Mucosa of gallbladder (tissue), 1 donor: ENCODE data around the gene TMEM196. TPM values are rescaled to one million over a fixed set of nuclear protein-coding genes. Genes with fewer than 3 reads are reported as not detected.

Experiments
- DNase-seq: peaks from one replicate; pipeline ENCODE4 v3.0.0-alpha.2; 2020; ENCODE audit warnings: low spot score
- total RNA-seq: library from RNA; stranded (reverse); gene quantifications from one replicate; pipeline ENCODE4 v1.2.1, GENCODE V29; 2021
- donor health status: DM: no; HTN: no; CAD: no.

Gene TMEM196
- total RNA-seq = not detected

DNA sequence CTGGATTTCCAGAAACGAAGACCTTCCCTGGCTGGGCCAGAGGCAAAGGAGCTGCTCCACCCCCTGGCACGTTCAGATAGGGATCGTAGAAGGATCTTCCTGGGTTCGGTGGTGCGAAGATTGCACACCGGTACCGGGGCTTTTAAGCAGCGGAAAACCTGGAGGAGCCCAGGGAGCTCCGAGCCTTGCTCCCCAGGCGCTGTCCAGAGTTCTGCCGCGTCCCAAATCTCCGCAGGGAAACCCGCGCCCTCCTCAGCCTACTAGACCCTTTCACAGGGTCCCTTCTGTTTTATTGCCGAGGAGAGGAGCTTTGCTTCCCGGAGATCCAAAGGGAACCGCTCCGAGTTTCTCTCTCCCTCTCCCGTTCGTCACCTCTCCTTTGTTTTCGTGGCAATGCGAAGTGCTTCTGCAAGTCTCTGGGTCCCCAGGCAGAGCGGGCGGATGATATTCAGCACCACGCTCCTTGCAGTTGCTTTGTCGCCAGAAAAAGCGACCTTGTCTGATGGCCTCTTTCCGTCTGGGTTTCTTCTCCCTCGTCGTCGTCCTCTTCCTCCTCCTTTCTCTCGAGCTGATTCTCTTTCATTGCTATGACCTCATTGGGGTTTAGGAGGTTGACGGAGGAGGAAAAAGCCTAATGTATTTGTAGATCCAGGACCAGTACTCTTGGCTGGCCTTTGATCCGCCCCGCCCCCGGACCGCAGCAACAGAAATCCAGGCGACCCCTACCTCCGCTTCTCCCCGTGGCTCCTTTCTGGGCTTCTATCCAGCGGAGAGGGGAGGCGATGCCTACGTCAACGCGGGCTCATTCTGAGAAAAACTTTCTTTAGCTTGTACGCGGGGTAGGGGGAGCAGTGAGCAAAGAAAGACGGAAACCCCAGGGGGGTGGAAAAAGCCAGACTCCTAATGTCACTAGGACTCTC is at the start of gene TMEM196:
Gene TMEM196, minus strand, starts transcription at position 777 of the 920 bp plus-strand sequence. CDS start 921 bp downstream, outside the sequence.
- peak; percentile 20 for DNase-seq

DNA sequence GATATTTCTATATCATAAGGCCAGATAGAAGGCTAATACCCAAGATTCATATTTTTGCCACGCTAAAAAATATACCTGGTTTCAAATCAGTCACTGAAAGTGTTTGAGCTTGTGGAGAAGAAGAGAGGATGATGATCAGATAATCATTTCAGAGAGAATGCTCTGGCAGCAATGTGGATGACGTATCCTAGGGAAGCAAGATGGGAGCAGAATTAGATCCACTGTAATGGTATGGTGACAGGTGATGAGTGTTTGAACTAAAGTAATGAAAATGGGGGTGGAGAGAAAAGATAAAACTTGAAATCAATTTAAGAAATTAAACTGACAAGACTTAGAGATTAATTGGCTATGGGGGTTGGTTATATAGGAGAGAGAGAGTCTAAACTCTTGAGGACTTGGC is 42.7 kb upstream of the TMEM196 start:
- no peak for DNase-seq

DNA sequence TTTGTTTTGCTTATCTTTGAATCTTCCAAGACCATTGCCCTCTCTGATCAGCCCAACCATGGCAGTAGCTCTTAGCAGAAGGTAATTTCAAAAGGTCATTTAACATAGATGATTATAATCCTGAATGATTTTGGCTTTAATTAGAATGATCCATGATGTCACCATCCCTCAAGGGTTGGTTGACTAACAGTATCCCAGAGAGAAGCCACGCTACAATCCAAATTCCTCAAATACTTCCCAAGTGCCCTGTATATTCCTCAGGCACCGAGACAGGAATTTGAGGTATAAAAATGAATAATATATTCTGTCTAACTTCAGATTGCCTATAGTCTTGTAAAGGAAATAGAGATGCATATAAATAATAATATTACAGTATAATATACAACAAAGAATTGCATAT is 42.1 kb upstream of the TMEM196 start:
- no peak for DNase-seq

DNA sequence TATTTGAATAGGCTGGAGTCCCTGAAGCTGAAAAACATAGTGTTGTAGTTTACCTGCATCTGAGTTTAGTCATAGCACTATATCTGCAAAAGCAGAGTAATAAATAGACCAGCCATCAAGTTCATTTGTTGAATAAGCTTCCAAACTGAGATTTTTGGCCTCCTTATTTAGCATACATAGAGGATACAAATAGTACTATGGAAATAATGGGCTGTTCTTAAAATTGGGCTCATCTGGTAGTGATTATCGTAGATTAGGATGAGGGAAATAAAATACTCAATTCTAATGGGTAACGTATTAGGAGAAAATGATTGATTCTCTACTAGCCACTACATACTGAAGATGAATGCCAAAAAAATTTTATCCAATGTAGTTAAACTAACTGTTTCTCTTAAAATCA is 41.4 kb upstream of the TMEM196 start:
- DNase-seq = no peak

DNA sequence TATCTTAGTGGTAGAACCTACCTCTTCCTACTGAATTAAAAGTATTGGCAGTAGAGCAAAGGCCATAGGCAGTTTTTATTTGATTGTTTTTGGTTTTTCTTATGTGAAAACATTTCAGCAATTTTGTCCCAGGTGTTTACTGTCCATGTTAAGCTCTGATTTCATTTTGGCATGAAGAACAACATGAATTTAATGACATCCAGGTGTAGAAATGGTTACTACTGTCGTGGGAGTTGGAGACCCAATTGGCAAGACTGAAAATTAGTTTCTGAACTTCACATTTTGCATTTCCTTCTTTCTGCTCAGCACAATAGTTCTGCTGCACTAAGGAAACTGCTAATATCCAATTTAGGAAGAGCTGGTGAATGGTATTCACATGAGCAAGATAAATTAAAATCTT is 38.0 kb upstream of the TMEM196 start:
- no peak for DNase-seq

DNA sequence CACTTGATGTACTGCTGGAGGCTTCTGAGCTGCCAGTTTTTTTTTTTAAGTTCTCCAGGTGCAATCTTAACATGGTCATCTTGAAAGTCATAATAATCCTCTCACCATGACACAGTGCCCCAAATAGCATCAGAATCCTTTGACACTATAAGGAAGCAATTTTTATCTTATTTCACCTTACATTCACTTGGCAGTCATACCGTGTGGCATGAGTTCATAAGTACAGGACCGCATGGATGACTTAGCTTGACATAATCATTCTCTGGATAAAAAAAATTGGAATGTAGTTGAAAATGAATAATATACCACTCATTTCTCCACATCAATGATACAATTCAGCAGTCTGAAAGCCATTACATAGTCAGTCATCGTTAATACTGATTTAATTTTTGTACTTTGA is 25.6 kb upstream of the TMEM196 start:
- no peak for DNase-seq

DNA sequence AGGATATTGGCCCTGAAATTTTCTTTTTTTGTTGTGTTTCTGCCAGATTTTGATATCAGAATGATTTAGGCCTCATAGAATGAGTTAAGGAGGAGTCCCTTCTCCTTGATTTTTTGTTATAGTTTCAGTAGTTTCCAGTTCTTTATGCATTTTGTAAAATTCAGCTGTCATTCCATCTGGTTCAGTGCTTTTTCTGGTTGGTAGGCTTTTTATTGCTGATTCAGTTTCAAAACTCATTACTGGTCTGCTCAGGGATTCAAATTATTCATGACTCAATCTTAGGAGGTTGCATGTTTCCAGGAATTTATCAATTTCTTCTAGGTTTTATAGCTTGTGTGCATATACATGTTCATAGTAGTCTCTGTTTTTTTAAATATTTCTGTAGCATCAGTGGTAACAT is 10.1 kb upstream of the TMEM196 start:
- DNase-seq = no peak

DNA sequence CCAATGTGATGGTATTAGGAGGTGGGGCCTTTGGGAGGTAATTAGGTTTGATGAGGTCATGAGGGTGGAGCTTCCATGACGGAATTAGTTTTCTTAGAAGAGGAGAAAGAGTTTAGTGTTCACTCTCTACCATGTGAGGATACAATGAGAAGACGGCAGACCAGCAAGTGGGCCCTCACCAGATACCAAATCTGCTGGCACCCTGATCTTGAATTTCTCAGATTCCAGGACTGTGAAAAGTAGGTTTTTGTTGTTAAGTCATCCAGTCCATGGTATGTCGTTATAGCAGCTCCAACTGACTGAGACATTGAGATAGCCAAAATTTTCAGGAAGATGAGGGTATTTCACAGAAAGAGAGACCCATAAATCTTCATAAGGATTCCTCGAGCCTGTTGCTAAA is 3.6 kb upstream of the TMEM196 start:
- no peak for DNase-seq

DNA sequence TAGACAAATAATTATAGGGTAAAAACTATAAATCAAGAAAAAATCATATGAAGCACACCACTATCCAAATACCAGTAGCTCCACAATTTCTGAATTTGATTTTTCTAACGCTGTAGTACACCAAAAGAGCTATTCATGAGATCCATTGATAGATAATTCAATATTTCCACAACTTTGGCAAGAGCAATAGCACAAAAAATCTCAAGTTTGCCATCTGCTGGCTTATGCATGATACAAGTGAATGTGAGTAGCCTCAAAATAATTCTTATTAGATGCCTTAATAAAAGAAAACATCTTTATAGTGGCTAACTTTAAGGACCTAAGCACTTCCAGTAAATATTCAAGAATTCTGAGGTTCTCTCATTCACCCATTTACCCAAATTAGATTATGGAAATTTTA is 2.2 kb upstream of the TMEM196 start:
- DNase-seq = no peak

DNA sequence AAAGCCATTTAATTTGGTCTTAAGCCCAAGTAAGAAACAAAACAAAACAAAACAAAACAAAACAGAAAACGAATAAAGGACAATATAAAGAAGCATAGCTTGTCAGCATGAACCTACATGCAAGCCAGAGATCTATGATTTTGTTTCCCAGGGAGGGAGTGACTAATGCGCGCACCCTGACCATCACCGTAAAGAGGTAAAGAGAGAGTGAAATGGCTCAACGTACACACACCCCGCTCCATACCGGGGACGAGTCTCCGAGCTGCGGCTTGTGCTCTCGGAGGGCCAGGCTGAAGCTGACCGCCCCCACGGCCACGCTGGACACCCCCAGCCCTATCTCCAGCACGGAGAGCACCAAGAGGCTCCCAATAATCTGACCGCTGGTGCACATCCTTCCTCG is 1.1 kb downstream of the TMEM196 start:
- no peak for DNase-seq

DNA sequence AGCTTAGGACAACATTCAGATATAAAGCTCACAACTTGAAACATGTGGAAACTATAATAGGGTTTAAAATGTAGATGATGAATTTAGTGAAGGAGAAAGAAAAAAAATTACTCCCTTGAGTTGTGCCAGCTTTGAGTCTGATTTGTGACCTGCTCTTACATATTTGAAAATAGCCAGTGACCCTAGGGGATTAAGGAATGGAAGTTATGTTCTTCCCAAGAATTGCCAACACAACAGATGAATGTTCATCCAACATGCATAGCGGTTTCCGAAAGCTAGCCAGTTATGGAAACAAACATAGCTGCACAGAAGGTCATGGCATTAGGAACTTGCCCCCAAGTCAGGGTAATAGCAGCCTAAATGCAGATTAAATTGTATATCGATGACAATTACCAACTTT is 10.8 kb downstream of the TMEM196 start:
- no peak for DNase-seq

DNA sequence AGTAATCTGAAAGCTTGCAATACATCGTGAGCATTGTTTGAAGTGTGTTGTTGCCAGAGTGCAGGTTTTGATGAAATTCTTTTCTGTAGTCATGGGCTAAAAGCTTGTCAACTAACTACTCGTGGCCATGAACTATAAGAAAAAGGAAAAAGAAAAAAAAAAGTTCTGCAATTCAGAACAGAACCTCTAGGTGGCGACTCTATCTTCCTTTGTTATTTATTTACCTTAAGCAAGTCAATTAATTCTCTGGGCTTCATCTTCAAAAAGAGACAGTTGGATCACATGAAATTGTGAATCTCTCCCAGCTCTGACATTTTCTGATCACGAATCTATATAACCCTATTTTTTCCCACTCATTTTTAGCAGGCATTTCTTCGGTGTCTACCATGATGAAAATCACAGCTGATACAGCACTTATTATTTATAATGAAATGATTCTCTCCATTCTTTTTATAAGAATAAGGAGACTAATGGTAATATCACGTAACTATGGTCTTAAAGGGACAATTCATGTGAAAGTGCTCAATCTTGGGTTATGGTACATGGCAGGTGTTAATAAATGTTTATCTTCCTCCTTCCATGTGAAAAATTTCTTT is 18.8 kb downstream of the TMEM196 start:
- no peak for DNase-seq

DNA sequence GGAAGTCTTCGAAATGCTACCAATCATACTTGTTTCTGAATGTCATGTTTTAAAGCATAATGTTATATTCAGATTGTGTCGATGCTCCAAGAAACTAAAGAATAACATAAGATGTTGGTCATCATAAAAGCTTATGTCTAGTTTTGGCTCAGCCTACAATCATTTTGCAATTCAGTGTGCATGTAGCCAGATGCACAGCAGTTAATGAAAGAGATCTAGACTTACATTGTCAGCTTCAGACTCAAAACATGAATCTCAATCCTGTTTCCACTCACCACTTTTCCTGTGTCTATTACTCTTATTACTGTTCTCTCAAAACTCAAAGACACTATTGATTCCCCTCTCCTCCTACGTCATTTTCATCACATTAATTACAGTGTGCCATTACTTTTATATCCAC is 21.4 kb downstream of the TMEM196 start:
- no peak for DNase-seq

DNA sequence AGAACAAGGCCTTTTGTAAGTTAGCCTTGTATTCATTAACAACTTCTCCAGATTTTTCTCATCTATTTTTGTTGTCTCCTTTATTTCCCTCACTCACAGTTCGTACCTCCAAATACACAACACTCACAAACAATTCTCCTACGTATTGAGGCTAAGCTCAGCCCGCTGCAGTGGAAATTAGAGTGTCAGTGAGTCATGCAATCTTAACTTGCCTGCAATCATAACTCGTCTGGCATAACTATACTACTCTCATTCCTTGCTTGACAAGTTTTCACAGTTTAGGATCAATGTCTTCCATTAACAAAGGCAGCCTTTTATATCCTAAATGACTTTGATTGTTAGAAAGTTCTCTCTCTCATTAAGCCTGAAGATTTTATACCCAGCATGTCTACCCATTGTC is 23.8 kb downstream of the TMEM196 start:
- DNase-seq = no peak

DNA sequence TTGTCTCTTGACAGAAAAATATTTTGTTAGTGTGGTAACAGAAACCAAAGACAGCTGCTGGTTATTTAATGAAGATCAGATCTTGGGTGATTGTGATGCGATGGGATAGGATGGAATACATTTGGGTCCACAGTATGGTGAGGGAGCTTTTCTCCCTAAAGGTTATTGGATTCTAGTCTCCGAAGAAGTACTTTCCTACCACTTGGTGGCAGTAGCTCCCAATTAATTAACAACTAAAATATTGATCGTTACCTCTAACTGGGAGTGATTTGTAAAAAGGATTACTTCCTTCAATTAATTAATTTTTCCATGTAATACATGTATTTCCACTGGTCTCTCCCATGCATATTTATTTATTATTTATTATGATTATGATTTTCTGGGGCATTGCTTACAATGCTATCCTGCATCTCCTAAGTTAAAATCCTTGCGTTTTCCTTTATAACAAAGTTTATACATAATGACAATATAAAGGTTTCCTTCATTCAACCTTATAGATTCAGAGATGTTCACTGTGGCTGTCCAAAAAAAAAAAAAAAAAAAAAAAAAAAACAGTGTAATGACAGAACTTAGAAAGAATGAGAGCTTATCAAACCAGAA is 25.6 kb downstream of the TMEM196 start:
- no peak for DNase-seq

DNA sequence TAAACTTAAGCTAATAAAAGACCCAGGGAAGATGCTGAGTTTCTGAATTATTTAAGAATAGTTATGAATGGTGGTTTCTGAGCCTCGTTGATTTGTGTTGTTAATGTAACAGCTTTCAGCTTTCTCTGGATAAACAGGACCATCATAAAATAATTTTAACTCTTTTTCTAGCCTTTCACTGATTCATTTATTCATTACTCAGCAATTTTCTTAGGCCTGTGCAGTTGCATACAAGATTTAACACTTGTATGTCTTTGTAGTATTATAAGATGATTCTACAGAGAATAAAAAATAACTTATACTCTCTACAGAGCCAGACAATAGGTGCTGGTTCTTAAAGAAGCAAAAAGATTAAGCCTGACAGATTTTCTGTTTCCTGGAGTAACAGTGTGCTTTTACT is 29.3 kb downstream of the TMEM196 start:
- no peak for DNase-seq

DNA sequence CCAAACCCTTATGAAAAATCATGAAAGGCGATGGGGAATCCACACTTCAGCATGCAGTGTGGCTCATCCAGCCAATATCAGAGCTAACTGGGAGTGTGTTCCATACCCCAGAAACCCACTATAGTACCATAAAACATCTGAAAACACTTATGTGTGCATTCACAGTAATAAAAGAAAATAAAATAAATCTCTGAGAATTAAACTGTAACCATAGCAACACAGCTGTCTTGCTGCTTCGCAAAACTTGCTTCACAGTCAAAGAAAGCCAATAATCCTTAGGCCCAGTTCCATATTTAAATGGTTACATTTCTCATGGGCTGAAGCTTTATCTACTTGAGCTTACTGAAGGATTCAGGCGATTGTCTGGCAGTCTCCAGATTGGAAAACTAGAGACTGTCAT is 44.7 kb downstream of the TMEM196 start:
- DNase-seq = no peak

DNA sequence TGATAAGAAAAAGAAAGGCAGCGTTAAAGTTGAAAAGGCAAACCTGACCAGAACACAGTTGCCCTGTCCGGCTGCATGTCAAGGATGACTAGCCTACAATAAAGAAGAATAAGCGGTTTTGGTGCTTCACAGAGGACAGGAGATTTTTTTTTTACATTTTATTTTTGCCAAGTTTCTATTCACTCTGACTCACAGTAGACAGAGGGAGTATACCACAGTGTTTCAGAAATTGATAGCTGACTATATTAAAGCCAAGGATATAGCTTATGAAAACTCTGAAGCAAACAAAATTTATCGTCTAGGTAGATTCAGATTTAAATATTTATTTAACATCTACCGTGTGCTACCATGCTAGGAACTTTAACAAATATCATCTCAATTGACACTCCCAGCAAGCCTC is 47.6 kb downstream of the TMEM196 start:
- DNase-seq = no peak

DNA sequence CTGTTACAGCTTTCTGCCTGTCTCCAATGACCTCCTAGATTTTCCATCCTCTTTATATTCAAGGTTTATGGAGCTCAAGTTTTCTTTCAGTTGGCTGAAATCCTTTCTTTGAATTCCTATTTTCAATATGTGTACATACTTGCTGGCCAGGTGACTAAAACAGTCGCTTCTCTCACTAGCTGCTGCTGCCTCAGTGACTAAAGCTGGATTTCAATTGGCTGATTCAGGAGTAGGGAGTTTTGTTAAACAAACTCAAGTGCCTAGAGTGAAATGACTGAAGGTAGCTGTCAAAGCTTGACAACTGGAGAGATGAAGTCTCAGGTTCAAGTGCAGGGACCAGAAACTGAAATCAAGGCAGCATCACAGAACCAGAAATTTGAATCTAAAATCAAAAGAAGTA is 57.9 kb downstream of the TMEM196 start:
- no peak for DNase-seq

DNA sequence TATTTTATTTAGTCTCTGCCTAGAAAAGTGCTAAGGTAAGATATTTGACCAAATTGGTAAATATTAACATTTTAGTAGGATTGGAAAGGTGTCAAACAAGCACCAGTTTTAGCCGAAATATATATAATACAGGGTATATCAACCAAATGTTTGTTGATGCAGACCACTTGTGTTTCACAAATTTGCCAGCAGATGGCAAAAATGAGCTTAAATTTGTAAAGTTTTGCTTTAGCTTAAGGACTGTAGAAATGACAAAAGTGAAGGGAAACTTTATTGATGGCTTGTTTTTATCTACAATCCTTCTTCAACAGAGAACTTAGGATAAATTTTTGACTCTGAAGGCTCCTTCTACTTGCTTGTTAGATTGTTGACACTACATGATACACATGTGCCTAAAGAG is 59.7 kb downstream of the TMEM196 start:
- DNase-seq = peak; percentile 27

DNA sequence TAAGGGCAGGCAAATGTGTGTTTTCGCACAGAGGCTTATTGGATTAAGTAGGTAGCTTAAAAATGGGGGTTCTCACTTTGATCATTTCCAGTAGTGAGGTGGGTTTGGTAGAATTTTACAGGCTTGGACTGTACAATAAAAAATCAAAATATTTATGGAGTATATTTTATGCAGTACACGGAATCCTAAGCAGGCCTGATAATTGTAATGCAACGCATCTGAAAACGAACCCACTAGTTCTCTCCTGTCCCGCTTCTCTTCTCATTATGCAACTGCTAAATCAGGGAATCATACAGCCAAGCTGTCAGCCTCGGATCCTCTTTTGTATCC is 64.2 kb downstream of the TMEM196 start:
- no peak for DNase-seq

DNA sequence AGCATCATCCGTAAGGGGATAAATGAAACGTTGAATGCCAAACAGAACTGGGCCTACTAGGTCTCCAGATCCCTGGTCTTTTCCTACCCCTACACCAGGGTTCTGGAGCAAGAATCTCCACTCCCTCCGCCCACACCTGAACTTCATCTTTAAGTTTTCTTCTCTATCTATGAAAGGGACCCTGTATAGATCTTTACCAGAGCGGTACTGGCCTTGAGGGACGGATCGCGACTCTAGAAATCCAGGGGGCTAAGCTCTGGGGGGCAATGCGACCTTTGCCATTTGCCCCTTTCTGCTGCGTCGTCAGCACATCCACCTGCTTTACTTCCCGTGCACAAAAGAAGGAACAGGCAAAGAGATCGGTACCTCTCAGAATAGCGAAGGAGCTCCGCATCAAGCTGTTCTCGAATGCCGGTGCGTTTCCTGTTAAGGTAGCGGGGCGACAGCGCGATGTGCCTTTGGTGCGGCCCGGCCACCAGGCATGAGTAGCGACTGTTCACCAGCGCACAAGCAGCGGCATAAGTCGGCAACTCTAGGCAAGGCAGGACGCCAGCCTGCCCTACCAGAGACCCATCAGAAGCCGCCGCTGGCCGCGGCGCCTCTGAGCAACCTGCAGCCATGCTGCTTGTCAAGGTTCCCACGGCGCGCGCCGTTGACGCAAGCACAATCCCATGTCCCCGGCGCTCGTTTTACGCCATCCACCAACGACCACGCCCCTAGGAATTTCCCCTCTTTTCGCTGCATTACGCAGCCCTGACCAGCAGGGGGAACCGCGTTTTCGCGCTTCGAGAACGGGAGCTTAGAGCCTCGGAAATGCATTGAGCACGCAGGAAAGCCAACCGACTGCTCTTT is 64.8 kb downstream of the TMEM196 start, which contains the start of gene POLR1F:
Gene POLR1F, minus strand, starts transcription at position 641 of the 852 bp plus-strand sequence. Its CDS starts 21 bp downstream, at position 620.
- peak; percentile 96 for DNase-seq
